Gastrocnemius medialis (tissue), 4 donors: ENCODE results near the gene SSR2. TPM values are rescaled to one million over a fixed set of nuclear protein-coding genes. Genes with fewer than 3 reads are reported as not detected.

Experiments used
- ATAC-seq, 2 donors: fragments of 150-250 bp; one replicate each; pipeline ENCODE4 v1.9.1; 2016
- DNase-seq, 2 donors: peaks; one replicate each; pipeline ENCODE4 v3.0.0-alpha.2; 2019
- H3K27ac ChIP-seq, 4 donors: fragments of 200-600 bp; sonication (generic); 1 replicate in 1 of 4; 2 replicates in 3 of 4; pipeline ENCODE4 v1.5.1; 2016 to 2018; ENCODE audit warnings: mild to moderate bottlenecking in 2 of 4, moderate library complexity in 1 of 4
- H3K27me3 ChIP-seq, 3 donors: fragments of 200-600 bp; sonication (generic) in 2 of 3; 1 replicate in 1 of 3; 2 replicates in 2 of 3; pipeline versions ENCODE4 v1.5.1 to v1.6.0; 2016 to 2019; ENCODE audit warnings: mild to moderate bottlenecking in 1 of 3, moderate library complexity in 1 of 3
- H3K36me3 ChIP-seq, 2 donors: fragments of 200-600 bp; sonication (generic) in 1 of 2; one replicate each; pipeline ENCODE4 v1.5.1; 2017 to 2018
- H3K4me1 ChIP-seq, 2 donors: fragments of 200-600 bp; sonication (generic) in 1 of 2; one replicate each; pipeline ENCODE4 v1.5.1; 2016 to 2017; ENCODE audit warnings: mild to moderate bottlenecking in 2 of 2
- H3K4me3 ChIP-seq, 4 donors: fragments of 200-600 bp; sonication (generic) in 3 of 4; 1 replicate in 1 of 4; 2 replicates in 3 of 4; pipeline ENCODE4 v1.5.1; 2016 to 2019; ENCODE audit warnings: mild to moderate bottlenecking in 2 of 4
- H3K9me3 ChIP-seq, 3 donors: fragments of 200-600 bp; sonication (generic) in 2 of 3; 1 replicate in 1 of 3; 2 replicates in 2 of 3; pipeline ENCODE4 v1.5.1; 2016 to 2019
- POLR2A ChIP-seq, 2 donors: fragments of 450-650 bp; IDR thresholded peaks; one replicate each; pipeline ENCODE4 v1.6.1; 2017; ENCODE audit warnings: antibody characterized with exemption in 2 of 2, mild to moderate bottlenecking in 2 of 2, moderate library complexity in 2 of 2
- in situ Hi-C, 4 donors: fragments of 200-750 bp; cut with MboI; loops; one replicate each; pipeline versions ENCODE4 v1.15.0 to v1.8.0; 2017; ENCODE audit warnings: low sequenced_read_pairs in 4 of 4
- intact Hi-C: fragments of 100-400 bp; cut with DNase I; formaldehyde crosslinking; loops from one replicate; pipeline ENCODE4 v1.15.1; 2023; ENCODE audit warnings: low total_unique reads
- total RNA-seq, 4 donors: library from RNA; depleted of rRNA; stranded (reverse); fragments of >200 nt; gene quantifications; one replicate each; pipeline versions ENCODE4 v1.1.0 to v1.2.3, GENCODE V29; 2016
- TF ChIP-seq, protein P1 (sequence below), 5 experiments: fragments of 450-650 bp in 3 of 5; fragments of 200-600 bp in 2 of 5; sonication (generic) in 2 of 5; IDR thresholded peaks in 4 of 5; conservative IDR thresholded peaks in 1 of 5; 1 replicate in 4 of 5; 2 replicates in 1 of 5; pipeline ENCODE4 v1.5.1; 2016 to 2019; ENCODE audit warnings: antibody characterized with exemption in 5 of 5, mild to moderate bottlenecking in 3 of 5, moderate library complexity in 3 of 5

The SSR2 gene
- total RNA-seq, 4 donors from 2014 or later: 70.6 to 118 (median 108) TPM

DNA sequence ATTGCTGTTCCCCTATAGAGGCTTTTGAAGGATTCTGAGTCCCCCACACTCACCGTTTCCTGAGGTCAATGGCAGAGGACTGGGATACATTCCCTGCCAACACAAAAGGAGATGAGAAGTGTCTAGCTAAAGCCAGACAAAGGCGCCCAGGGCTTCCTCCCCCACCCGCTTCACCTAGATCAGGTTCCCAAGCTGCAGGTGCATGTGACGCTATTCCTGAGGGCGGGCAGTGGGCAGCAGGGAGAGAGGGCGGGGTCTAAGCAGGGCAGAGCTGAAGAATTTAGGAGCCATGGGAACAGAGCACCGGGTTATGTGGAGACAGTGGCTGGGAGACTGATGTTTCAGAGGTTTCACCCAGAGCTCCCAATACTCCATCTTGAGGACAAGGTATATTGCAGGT is 36.4 kb downstream of the SSR2 start:
- Histone ChIP-seq H3K4me1 (peaks cover 40 to 42% of the 10 kb centered on the region in 2 donors), H3K9me3 (no peaks in the 10 kb centered on the region), H3K27ac (peak overlapping the region; percentile 11 to 97 (median 89)), H3K4me3 (no peak overlapping the region), H3K36me3 (no peaks in the 10 kb centered on the region), H3K27me3 (no peaks in the 10 kb centered on the region)
- intact Hi-C loops: no loop called here
- in situ Hi-C loops: no loop called here
- TF ChIP-seq POLR2A (IDR thresholded peaks at IDR 0.05): no peak
- TF ChIP-seq, protein P1, sequence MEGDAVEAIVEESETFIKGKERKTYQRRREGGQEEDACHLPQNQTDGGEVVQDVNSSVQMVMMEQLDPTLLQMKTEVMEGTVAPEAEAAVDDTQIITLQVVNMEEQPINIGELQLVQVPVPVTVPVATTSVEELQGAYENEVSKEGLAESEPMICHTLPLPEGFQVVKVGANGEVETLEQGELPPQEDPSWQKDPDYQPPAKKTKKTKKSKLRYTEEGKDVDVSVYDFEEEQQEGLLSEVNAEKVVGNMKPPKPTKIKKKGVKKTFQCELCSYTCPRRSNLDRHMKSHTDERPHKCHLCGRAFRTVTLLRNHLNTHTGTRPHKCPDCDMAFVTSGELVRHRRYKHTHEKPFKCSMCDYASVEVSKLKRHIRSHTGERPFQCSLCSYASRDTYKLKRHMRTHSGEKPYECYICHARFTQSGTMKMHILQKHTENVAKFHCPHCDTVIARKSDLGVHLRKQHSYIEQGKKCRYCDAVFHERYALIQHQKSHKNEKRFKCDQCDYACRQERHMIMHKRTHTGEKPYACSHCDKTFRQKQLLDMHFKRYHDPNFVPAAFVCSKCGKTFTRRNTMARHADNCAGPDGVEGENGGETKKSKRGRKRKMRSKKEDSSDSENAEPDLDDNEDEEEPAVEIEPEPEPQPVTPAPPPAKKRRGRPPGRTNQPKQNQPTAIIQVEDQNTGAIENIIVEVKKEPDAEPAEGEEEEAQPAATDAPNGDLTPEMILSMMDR (IDR thresholded peaks at IDR 0.05 in 4 of 5, conservative IDR thresholded peaks at IDR 0.05 in 1 of 5): no peak
- ATAC-seq: no peak
- no peak for DNase-seq

DNA sequence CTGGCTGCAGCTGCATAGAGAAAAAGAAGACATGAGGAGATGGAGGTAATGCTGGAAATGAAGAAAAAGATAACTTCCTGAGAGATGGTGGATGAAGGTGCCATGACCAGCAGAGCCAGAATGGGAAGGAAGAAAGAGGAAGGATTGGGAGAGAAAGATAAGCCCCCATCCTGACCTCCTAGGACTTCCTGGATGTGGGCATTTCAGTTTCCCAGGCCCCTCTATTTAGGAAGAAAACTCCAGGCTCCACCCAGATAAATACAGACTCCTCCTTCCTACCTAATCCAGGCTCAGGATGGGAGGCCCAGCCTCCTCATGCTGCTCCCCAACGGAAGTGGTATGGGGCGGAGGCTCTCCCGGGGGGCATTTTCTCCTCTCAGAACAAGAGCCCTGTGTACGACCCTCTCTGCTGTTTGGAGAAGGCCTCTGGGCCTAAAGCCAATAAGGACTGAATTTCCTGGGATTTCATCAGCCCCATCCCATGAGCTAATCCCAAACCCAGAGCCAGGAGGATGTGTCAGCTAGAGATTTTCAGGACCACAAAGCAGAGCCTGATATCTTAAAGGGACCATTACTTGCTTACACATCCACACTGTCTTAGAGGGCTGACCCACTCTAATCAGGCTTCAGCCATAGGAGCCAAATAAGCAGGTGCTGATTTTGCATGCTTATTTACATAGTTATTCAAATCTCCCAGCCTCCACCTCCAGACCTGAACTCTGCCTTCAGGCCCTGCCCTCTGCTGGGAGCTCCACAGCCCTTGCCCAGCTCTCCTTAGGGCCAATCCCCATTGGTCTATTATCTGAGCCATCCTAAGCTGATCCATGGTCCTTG is 37.3 kb downstream of the SSR2 start:
- no peak for TF ChIP-seq POLR2A (IDR thresholded peaks at IDR 0.05)
- TF ChIP-seq, protein P1 (IDR thresholded peaks at IDR 0.05 in 4 of 5, conservative IDR thresholded peaks at IDR 0.05 in 1 of 5): no peak
- ATAC-seq (peak; percentile 32 to 40), DNase-seq (peak in 1 of 2 donors; percentile 65)
- in situ Hi-C loops (no loop called here), intact Hi-C loops (no loop called here)
- Histone ChIP-seq H3K4me3 (peak overlapping the region in 3 of 4 donors; percentile 9 to 22 (median 16)), H3K36me3 (no peaks in the 10 kb centered on the region), H3K9me3 (no peaks in the 10 kb centered on the region), H3K27me3 (no peaks in the 10 kb centered on the region), H3K27ac (peak overlapping the region; percentile 87 to 97 (median 93)), H3K4me1 (peaks cover 40 to 46% of the 10 kb centered on the region in 2 donors)

DNA sequence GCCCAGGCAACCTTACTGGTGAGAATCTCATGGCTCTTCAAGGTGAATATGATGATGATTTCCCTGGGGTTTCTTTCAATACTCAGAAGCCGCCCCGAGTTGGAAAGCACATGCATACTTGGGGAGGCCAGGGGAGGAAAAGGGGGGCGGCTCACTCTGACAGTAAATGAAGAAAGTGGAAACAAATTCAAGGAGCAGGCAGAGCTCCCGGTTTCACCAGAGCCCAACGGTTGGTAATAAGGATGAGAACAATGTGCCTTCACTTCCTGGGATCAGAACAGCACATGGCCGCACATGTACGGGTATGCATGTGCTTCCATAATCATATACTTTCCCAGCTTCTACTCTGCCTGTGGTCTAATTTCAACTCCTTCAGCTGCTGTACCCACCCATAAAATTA is 38.6 kb downstream of the SSR2 start:
- Histone ChIP-seq H3K27me3 (no peaks in the 10 kb centered on the region), H3K4me1 (peaks cover 47 to 48% of the 10 kb centered on the region in 2 donors), H3K27ac (peak overlapping the region; percentile 87 to 97 (median 93)), H3K4me3 (peak overlapping the region in 1 of 4 donors; percentile 12), H3K9me3 (no peaks in the 10 kb centered on the region), H3K36me3 (no peaks in the 10 kb centered on the region)
- ATAC-seq: no peak
- intact Hi-C loops (no loop called here), in situ Hi-C loops (no loop called here)
- no peak for DNase-seq
- TF ChIP-seq POLR2A (IDR thresholded peaks at IDR 0.05): no peak
- TF ChIP-seq, protein P1 (IDR thresholded peaks at IDR 0.05 in 4 of 5, conservative IDR thresholded peaks at IDR 0.05 in 1 of 5): no peak

DNA sequence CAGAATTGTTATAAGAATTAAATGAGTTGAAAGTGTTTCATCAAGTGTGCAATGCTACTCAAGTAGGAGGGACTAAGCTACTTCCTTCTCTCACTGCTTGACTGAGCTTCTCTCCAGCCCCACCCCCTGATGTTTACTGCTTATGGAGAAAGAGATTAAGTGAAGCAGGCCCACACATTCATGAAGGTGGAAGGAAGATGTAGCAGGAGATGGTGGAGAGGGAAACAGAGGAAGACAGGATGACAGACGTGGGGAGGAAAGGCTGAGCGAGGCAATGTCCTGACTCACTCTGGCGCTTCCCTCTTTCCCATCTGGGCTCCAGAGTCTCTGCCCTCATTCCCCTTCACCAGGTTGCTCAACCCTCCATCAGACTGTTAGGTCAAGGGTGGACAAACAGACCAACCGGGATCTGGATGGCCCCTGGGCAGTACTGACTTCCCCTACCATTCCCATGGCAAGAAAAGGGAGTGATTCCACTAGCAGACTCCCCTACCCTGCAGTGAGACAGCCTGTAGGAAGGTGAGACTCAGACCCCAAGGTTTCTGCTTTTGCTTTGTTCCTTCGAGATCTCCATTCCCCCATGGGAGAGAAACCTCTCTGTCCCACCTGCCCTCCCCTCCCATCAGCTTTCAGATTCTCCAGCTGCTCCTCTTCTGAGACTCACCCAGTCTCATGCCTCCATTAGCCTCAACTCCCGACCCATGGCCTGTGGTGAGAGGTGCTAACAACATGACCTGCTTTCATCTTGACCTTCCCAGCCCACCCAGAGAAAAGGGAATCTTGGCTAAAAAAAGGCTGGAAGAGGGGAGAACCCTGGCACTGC is 39.3 kb downstream of the SSR2 start:
- DNase-seq: no peak
- TF ChIP-seq POLR2A (IDR thresholded peaks at IDR 0.05): no peak
- TF ChIP-seq, protein P1 (IDR thresholded peaks at IDR 0.05 in 4 of 5, conservative IDR thresholded peaks at IDR 0.05 in 1 of 5): no peak
- Histone ChIP-seq H3K27ac (peak overlapping the region; percentile 87 to 97 (median 93)), H3K27me3 (no peaks in the 10 kb centered on the region), H3K4me1 (peaks cover 53 to 54% of the 10 kb centered on the region in 2 donors), H3K36me3 (no peaks in the 10 kb centered on the region), H3K9me3 (no peaks in the 10 kb centered on the region), H3K4me3 (no peak overlapping the region)
- in situ Hi-C loops: no loop called here
- intact Hi-C loops: loop anchor here (2.0 kb wide), 1 partner anchor 19 kb away; no protein-coding TSS in a partner anchor
- no peak for ATAC-seq
